SK-N-MC (cell line): ENCODE data around the gene CCR5AS.

Source experiments
- EZH2 ChIP-seq: fragments of 200-600 bp; sonication (generic); IDR thresholded peaks from one replicate; pipeline ENCODE4 v1.6.1; 2017; ENCODE audit warnings: antibody characterized with exemption
- FOXP2 ChIP-seq: optimal IDR thresholded peaks from 2 replicates; pipeline ENCODE3; 2011; ENCODE audit warnings: mild to moderate bottlenecking, moderate library complexity; ENCODE audit not compliant: insufficient read depth; ENCODE audit errors: extremely low read length, control extremely low read depth
- POLR2AphosphoS5 ChIP-seq: IDR thresholded peaks from 2 replicates; pipeline ENCODE4 v1.6.1; 2012; ENCODE audit warnings: mild to moderate bottlenecking, low read depth, low read length, borderline replicate concordance

- no peak for TF ChIP-seq POLR2AphosphoS5
- TF ChIP-seq EZH2, result no peak
- no peak for TF ChIP-seq FOXP2
These were observed 13.9 kb downstream of the CCR5AS start for GRCh38 chr3:46393011-46393410.
